K562 (cell line): Measurements from ENCODE around the gene ZNF148. TPM values are rescaled to one million over a fixed set of nuclear protein-coding genes. Genes with fewer than 3 reads are reported as not detected.

Source experiments
- ATAC-seq: fragments of 200-7000 bp; cut with Tn5 transposase; 3 replicates; pipeline ENCODE4 v1.9.1; 2020; ENCODE audit warnings: moderate library complexity
- BruUV-seq: library from RNA; stranded (reverse); fragments of 400-500 nt; replicated peaks from 2 replicates; lab custom pipeline; 2021; lab: Mats Ljungman, UMichigan
- CTCF ChIA-PET: fragments of 300-600 bp; formaldehyde crosslinking; extraction: SDS; loops from one replicate; lab custom pipeline; 2021; ENCODE audit warnings: low intra/inter-chr PET ratio; lab: Yijun Ruan, JAX
- POLR2A ChIA-PET: fragments of 300-600, 350-650 bp; sonication (Branson Sonifier 250); formaldehyde crosslinking; extraction: SDS; loops from one replicate; lab custom pipeline; 2021; ENCODE audit warnings: antibody characterized with exemption, inconsistent platforms; lab: Yijun Ruan, JAX
- DNase-seq, 4 experiments: peaks; one replicate each; pipeline versions ENCODE4 v3.0.0 to v3.0.0-alpha.2; 2011 to 2018; ENCODE audit warnings: low spot score in 3 of 4, mixed read lengths in 3 of 4; ENCODE audit errors: extremely low read depth in 1 of 4
- FAIRE-seq: peaks from 2 replicates; lab custom pipeline; 2011; peaks lifted over from hg19 to GRCh38; lab: Jason Lieb, UNC
- H2AFZ ChIP-seq: 2 replicates; pipeline ENCODE4 v1.6.0; 2011; ENCODE audit warnings: low read depth, low read length, control low read depth, inconsistent platforms
- H3K27ac ChIP-seq: fragments of 200-600 bp; 3 replicates; pipeline ENCODE4 v1.8.0; 2011; ENCODE audit warnings: low read depth, mild to moderate bottlenecking, control low read depth, inconsistent platforms, low read length, moderate library complexity, mixed read lengths; ENCODE audit errors: extremely low read depth
- H3K27me3 ChIP-seq, 2 experiments: fragments of 300-600 bp in 1 of 2; 2 replicates in 1 of 2; 3 replicates in 1 of 2; pipeline versions ENCODE4 v1.6.0 to v1.8.0; 2011; ENCODE audit warnings: inconsistent platforms in 2 of 2, low read length in 2 of 2, mild to moderate bottlenecking in 1 of 2, mixed read lengths in 1 of 2, moderate library complexity in 1 of 2; ENCODE audit not compliant: control insufficient read depth in 2 of 2, insufficient read depth in 2 of 2
- H3K36me3 ChIP-seq: fragments of 300-600 bp; 3 replicates; pipeline ENCODE4 v1.8.0; 2011; ENCODE audit warnings: mild to moderate bottlenecking, low read length, inconsistent platforms; ENCODE audit not compliant: control insufficient read depth, insufficient read depth
- H3K4me1 ChIP-seq, 2 experiments: fragments of 200-600 bp in 1 of 2; replicated peaks in 1 of 2; 2 replicates in 1 of 2; 3 replicates in 1 of 2; pipeline versions ENCODE4 v1.5.1 to v1.8.0; 2011; ENCODE audit warnings: inconsistent platforms in 2 of 2, low read length in 2 of 2, mild to moderate bottlenecking in 1 of 2, mixed read lengths in 1 of 2, moderate library complexity in 1 of 2; ENCODE audit not compliant: control insufficient read depth in 2 of 2, insufficient read depth in 2 of 2
- H3K4me2 ChIP-seq: 2 replicates; pipeline ENCODE4 v1.6.1; 2011; ENCODE audit warnings: low read length, control low read depth, inconsistent platforms, mixed read lengths; ENCODE audit not compliant: insufficient read depth
- H3K4me3 ChIP-seq: fragments of 200-600 bp; sonication (generic), shearing (Covaris generic); 2 replicates; pipeline ENCODE4 v1.5.1; 2016; ENCODE audit warnings: control low read depth, inconsistent platforms
- H3K79me2 ChIP-seq: fragments of 200-600 bp; 3 replicates; pipeline ENCODE4 v1.8.0; 2011; ENCODE audit warnings: low read length, inconsistent platforms; ENCODE audit not compliant: control insufficient read depth, insufficient read depth
- H3K9ac ChIP-seq, 2 experiments: 2 replicates each; pipeline versions ENCODE4 v1.6.0 to v1.6.1; 2011; ENCODE audit warnings: low read depth in 2 of 2, low read length in 2 of 2, control low read depth in 1 of 2, inconsistent platforms in 1 of 2, mild to moderate bottlenecking in 1 of 2, mixed read lengths in 1 of 2; ENCODE audit not compliant: insufficient read depth in 1 of 2
- H3K9me1 ChIP-seq: one replicate; pipeline ENCODE4 v1.6.0; 2011; ENCODE audit warnings: inconsistent platforms, mild to moderate bottlenecking, low read length, moderate library complexity; ENCODE audit not compliant: control insufficient read depth, insufficient read depth
- H3K9me3 ChIP-seq: replicated peaks from 2 replicates; pipeline ENCODE4 v1.5.1; 2011; ENCODE audit warnings: low read depth, low read length, inconsistent platforms; ENCODE audit not compliant: control insufficient read depth, insufficient read depth
- H4K20me1 ChIP-seq: replicated peaks from 2 replicates; pipeline ENCODE4 v1.6.1; 2011; ENCODE audit warnings: low read length, inconsistent platforms, mixed read lengths; ENCODE audit not compliant: control insufficient read depth, insufficient read depth
- DIDO1 ChIP-seq: fragments of 450-650 bp; IDR thresholded peaks from 2 replicates; pipeline ENCODE4 v1.6.1; 2016; ENCODE audit warnings: low read depth, missing biosample characterization, missing genetic modification characterization
- ERF ChIP-seq: fragments of 450-650 bp; formaldehyde crosslinking; IDR thresholded peaks from 2 replicates; pipeline ENCODE4 v1.4.0; 2020; ENCODE audit warnings: mild to moderate bottlenecking, mixed read lengths
- MBD1 ChIP-seq: fragments of 250-450 bp; sonication (Bioruptor Pico); IDR thresholded peaks from 2 replicates; pipeline ENCODE4 v1.8.0; 2022; ENCODE audit warnings: inconsistent platforms
- RBM25 ChIP-seq: fragments of 200-400 bp; formaldehyde crosslinking; IDR thresholded peaks from 2 replicates; pipeline ENCODE4 v1.6.1; 2018; ENCODE audit warnings: low read length, low read depth, moderate library complexity; ENCODE audit not compliant: severe bottlenecking
- STAT6 ChIP-seq: sonication (generic); formaldehyde crosslinking; IDR thresholded peaks from 2 replicates; pipeline ENCODE4 v1.8.1; 2023; ENCODE audit warnings: mild to moderate bottlenecking, missing genetic modification reagents
- WGBS: fragments of 100-300 bp; shearing (Covaris generic); methylation state at CpG from one replicate; pipeline ENCODE4 v1.1.6; 2016; ENCODE audit warnings: low coverage, mixed read lengths; ENCODE audit not compliant: insufficient coverage; ENCODE audit errors: missing lambda C conversion rate; 5-methylcytosine and 5-hydroxymethylcytosine counted together
- in situ Hi-C: fragments of 300-500 bp; cut with MboI; formaldehyde crosslinking; loops from 4 replicates; pipeline ENCODE4 v1.15.0; 2018; ENCODE audit warnings: inconsistent platforms, mixed read lengths
- intact Hi-C: fragments of 100-400 bp; cut with micrococcal nuclease; formaldehyde crosslinking; loops from 2 replicates; pipeline ENCODE4 v1.14.2; 2022
- polyA plus RNA-seq, 8 experiments: library from polyadenylated mRNA; depleted of rRNA in 4 of 8; stranded (reverse) in 5 of 8; unstranded in 3 of 8; fragments of >200 nt; fragmentation: Nextera tagmentation in 2 of 8; fragmentation: Illumina TruSeq in 1 of 8; extraction: Ambion mirVana in 2 of 8; extraction: Trizol in 1 of 8; gene quantifications; 2 replicates each; pipeline versions ENCODE4 v1.2.1 to v1.2.3, GENCODE V29; 2011 to 2014; ENCODE audit warnings: inconsistent platforms in 1 of 8, missing spikeins in 1 of 8
- total RNA-seq, 7 experiments: library from RNA; depleted of rRNA in 6 of 7; stranded (reverse); fragments of >200 nt in 6 of 7; fragmentation: Illumina TruSeq in 2 of 7; extraction: Trizol in 2 of 7; gene quantifications; 2 replicates each; pipeline versions ENCODE4 v1.2.1 to v1.2.3, GENCODE V29; 2011 to 2021; ENCODE audit warnings: low replicate concordance in 1 of 7

Gene ZNF148
- total and polyA plus RNA-seq, 9 of the 15 experiments (the other 6 are each of a cell fraction or from before 2014, with no cell fraction given) = 2.7 to 15.1 (median 8.3) TPM

- TF ChIP-seq MBD1 (no peak), ERF (no peak)
- H3K9me3 ChIP-seq = no peaks in the 10 kb centered on the region
- CTCF ChIA-PET = no interaction called here
- BruUV-seq = no TSS peak
- in situ Hi-C loops = no loop called here
- H3K4me1 ChIP-seq = no peaks in the 10 kb centered on the region
- ATAC-seq (no peak), DNase-seq (no peak), FAIRE-seq (no peak)
- H3K9ac ChIP-seq = no peak overlapping the region
- WGBS = 96% methylated on average over 2 of the region's 4 CpGs
- H3K4me3 ChIP-seq = no peak overlapping the region
- H3K27me3 ChIP-seq = no peaks in the 10 kb centered on the region
- no peak overlapping the region for H3K27ac ChIP-seq
- POLR2A ChIA-PET = no interaction called here
- H2AFZ ChIP-seq = no peak overlapping the region
- H3K9me1 ChIP-seq = no peaks in the 10 kb centered on the region
- H3K79me2 ChIP-seq = no peaks in the 10 kb centered on the region
- H3K4me2 ChIP-seq = no peak overlapping the region
- intact Hi-C loops = no loop called here
- no peaks in the 10 kb centered on the region for H3K36me3 ChIP-seq
- H4K20me1 ChIP-seq = no peaks in the 10 kb centered on the region
Observed at GRCh38 chr3:125257536-125257935, 117.6 kb downstream of the ZNF148 start.

GRCh38 chr3:125256675-125257074, 118.5 kb downstream of the ZNF148 start:
- no peak overlapping the region for H3K4me2 ChIP-seq
- H3K9ac ChIP-seq = no peak overlapping the region
- no peaks in the 10 kb centered on the region for H4K20me1 ChIP-seq
- H3K9me1 ChIP-seq = no peaks in the 10 kb centered on the region
- POLR2A ChIA-PET = no interaction called here
- intact Hi-C loops = no loop called here
- H3K36me3 ChIP-seq = no peaks in the 10 kb centered on the region
- no peak for ATAC-seq
- in situ Hi-C loops = no loop called here
- no peaks in the 10 kb centered on the region for H3K79me2 ChIP-seq
- TF ChIP-seq STAT6 (no peak), DIDO1 (tag) (no peak), RBM25 (peak; percentile 42)
- no peak overlapping the region for H3K4me3 ChIP-seq
- no peak overlapping the region for H2AFZ ChIP-seq
- FAIRE-seq = no peak
- H3K27me3 ChIP-seq = no peaks in the 10 kb centered on the region
- H3K9me3 ChIP-seq = no peaks in the 10 kb centered on the region
- CTCF ChIA-PET = no interaction called here
- no peak overlapping the region for H3K27ac ChIP-seq
- BruUV-seq = no TSS peak
- no peaks in the 10 kb centered on the region for H3K4me1 ChIP-seq
- DNase-seq = no peak
